HFF-Myc (cell line): ENCODE measurements around the gene CHST3.
"Not testable (repeated sequence)": the region's sequence is repeated elsewhere in the genome, so short reads cannot be mapped to it uniquely, and the experiment has no call there.

ENCODE experiments used
- DNase-seq: peaks from one replicate; pipeline ENCODE4 v3.0.0-alpha.2; 2011; ENCODE audit warnings: low read depth; ENCODE audit errors: extremely low read depth
- H3K4me3 ChIP-seq: replicated peaks from 2 replicates; pipeline ENCODE4 v1.5.1; 2011; ENCODE audit warnings: low read depth, mild to moderate bottlenecking, control low read depth, low read length
- CTCF ChIP-seq: IDR thresholded peaks from 2 replicates; pipeline ENCODE4 v1.5.1; 2012; ENCODE audit warnings: mild to moderate bottlenecking, low read depth, low read length, control low read depth; ENCODE audit errors: missing control alignments

Gene CHST3

GRCh38 chr10:71982269-71983178 lies 18.3 kb downstream of the CHST3 start:
- H3K4me3 ChIP-seq = no peak overlapping the region
- DNase-seq = no peak
- TF ChIP-seq CTCF = no peak

- TF ChIP-seq CTCF = no peak
- no peak for DNase-seq
- no peak overlapping the region for H3K4me3 ChIP-seq
Measured at GRCh38 chr10:71984126-71984808, 20.1 kb downstream of the CHST3 start.

GRCh38 chr10:71984809-71985388 lies 20.7 kb downstream of the CHST3 start:
- TF ChIP-seq CTCF = no peak
- no peak for DNase-seq
- H3K4me3 ChIP-seq = no peak overlapping the region

- DNase-seq = no peak
- H3K4me3 ChIP-seq = no peak overlapping the region
- no peak for TF ChIP-seq CTCF
Measured at GRCh38 chr10:71985542-71986250, 21.5 kb downstream of the CHST3 start.

GRCh38 chr10:71988895-71989294 lies 24.7 kb downstream of the CHST3 start:
- DNase-seq, H3K4me3 ChIP-seq: not testable (repeated sequence)

GRCh38 chr10:71989661-71990454 lies 25.7 kb downstream of the CHST3 start:
- no peak overlapping the region for H3K4me3 ChIP-seq
- no peak for DNase-seq
- no peak for TF ChIP-seq CTCF
